OCI-LY7 (cell line): Measurements from ENCODE around the gene IGFALS.

Experiments used
- EZH2phosphoT487 ChIP-seq: fragments of 200-600 bp; sonication (generic); IDR thresholded peaks from 2 replicates; pipeline ENCODE4 v1.6.1; 2018; ENCODE audit warnings: low read depth, borderline replicate concordance, mild to moderate bottlenecking, mixed run types, antibody characterized with exemption, low read length, moderate library complexity, mixed read lengths
- TF ChIP-seq, protein P1 (sequence below): fragments of 200-600 bp; sonication (generic); conservative IDR thresholded peaks from 2 replicates; pipeline ENCODE4 v1.5.1; 2014; ENCODE audit warnings: mild to moderate bottlenecking, antibody characterized with exemption, low read length, moderate library complexity, mixed read lengths

DNA sequence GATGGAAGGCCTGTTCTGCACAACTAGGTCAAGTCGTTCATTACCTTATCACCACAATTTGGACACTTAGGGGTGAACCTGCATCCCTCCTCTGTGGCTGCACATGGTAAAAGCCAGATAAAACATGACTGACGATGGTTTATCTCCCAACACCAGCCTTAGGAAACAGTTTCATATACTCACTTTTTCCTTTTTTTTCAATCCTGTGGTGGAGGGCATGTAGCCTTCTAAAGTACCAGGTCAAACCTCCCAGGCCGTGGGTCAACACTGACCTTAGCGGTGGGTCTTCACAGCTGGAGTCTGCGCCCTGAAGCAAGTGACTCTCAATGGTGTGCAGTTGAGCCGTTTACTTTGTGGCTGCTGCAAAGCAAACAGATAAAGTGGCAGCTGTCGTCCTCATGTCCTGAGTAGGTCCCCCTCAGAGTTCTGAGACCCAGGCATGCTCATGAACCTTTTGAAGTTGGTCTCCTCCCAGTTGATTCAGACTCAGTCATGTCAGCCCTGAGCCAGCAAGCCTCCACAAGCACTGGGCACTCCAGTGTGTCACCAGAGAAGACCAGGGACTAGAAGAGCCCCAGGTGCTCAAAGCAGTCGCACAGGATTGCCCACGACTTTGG lies 39.4 kb upstream of the IGFALS start:
- TF ChIP-seq, protein P1, sequence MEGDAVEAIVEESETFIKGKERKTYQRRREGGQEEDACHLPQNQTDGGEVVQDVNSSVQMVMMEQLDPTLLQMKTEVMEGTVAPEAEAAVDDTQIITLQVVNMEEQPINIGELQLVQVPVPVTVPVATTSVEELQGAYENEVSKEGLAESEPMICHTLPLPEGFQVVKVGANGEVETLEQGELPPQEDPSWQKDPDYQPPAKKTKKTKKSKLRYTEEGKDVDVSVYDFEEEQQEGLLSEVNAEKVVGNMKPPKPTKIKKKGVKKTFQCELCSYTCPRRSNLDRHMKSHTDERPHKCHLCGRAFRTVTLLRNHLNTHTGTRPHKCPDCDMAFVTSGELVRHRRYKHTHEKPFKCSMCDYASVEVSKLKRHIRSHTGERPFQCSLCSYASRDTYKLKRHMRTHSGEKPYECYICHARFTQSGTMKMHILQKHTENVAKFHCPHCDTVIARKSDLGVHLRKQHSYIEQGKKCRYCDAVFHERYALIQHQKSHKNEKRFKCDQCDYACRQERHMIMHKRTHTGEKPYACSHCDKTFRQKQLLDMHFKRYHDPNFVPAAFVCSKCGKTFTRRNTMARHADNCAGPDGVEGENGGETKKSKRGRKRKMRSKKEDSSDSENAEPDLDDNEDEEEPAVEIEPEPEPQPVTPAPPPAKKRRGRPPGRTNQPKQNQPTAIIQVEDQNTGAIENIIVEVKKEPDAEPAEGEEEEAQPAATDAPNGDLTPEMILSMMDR: no peak
- TF ChIP-seq EZH2phosphoT487: no peak
